Measurements from ENCODE around the gene ZNF654. TPM values are rescaled to one million over a fixed set of nuclear protein-coding genes. Genes with fewer than 3 reads are reported as not detected.
"Not testable (repeated sequence)": the region's sequence is repeated elsewhere in the genome, so short reads cannot be mapped to it uniquely, and the experiment has no call there.

ZNF654 gene
- polyA plus RNA-seq, 4 donors = 3.0 to 12.8 (median 5.0) TPM

GRCh38 chr3:88112289-88112688, 53.2 kb downstream of the ZNF654 start:
- H3K9me3 ChIP-seq (ENCODE audit: control insufficient read depth in 2 of 2, insufficient read depth in 1 of 2, low read depth in 1 of 2, low read length in 1 of 2) = no peaks in the 10 kb centered on the region
- FAIRE-seq (peak; percentile 78), DNase-seq (no peak)
- no peaks in the 10 kb centered on the region for H3K27me3 ChIP-seq (ENCODE audit: control insufficient read depth in 3 of 3, insufficient read depth in 3 of 3, low read length in 3 of 3)
- WGBS, 3 donors = 93 to 100% (median 96%) methylated on average over 1 of the region's 1 CpG
- H3K27ac ChIP-seq (ENCODE audit: low read depth in 1 of 3, low read length in 2 of 3) = no peak overlapping the region
- peaks cover 0 to 6% (median 4%) of the 10 kb centered on the region in 3 donors for H3K36me3 ChIP-seq (ENCODE audit: control insufficient read depth in 3 of 3, insufficient read depth in 2 of 3, low read depth in 1 of 3, low read length in 3 of 3)
- H3K4me3 ChIP-seq (ENCODE audit: low read depth in 1 of 3, low read length in 3 of 3) = no peak overlapping the region
- no peaks in the 10 kb centered on the region for H3K4me1 ChIP-seq (ENCODE audit: control insufficient read depth in 3 of 3, insufficient read depth in 2 of 3, low read depth in 1 of 3, low read length in 2 of 3)

GRCh38 chr3:88113311-88114162, 54.5 kb downstream of the ZNF654 start:
- FAIRE-seq = peak; percentile 10
- 41 to 51% (median 49%) methylated on average over 5 of the region's 5 CpGs for WGBS, 3 donors

GRCh38 chr3:88114878-88115549, 56.0 kb downstream of the ZNF654 start:
- H3K9me3 ChIP-seq (ENCODE audit: control insufficient read depth in 2 of 2, insufficient read depth in 1 of 2, low read depth in 1 of 2, low read length in 1 of 2) = no peaks in the 10 kb centered on the region
- DNase-seq = no peak
- H3K36me3 ChIP-seq (ENCODE audit: control insufficient read depth in 3 of 3, insufficient read depth in 2 of 3, low read depth in 1 of 3, low read length in 3 of 3) = peaks cover 0 to 6% (median 4%) of the 10 kb centered on the region in 3 donors
- 85 to 89% (median 89%) methylated on average over 3 of the region's 3 CpGs for WGBS, 3 donors
- H3K4me3 ChIP-seq (ENCODE audit: low read depth in 1 of 3, low read length in 3 of 3) = no peak overlapping the region
- no peaks in the 10 kb centered on the region for H3K27me3 ChIP-seq (ENCODE audit: control insufficient read depth in 3 of 3, insufficient read depth in 3 of 3, low read length in 3 of 3)
- H3K27ac ChIP-seq (ENCODE audit: low read depth in 1 of 3, low read length in 2 of 3) = no peak overlapping the region
- H3K4me1 ChIP-seq (ENCODE audit: control insufficient read depth in 3 of 3, insufficient read depth in 2 of 3, low read depth in 1 of 3, low read length in 2 of 3) = no peaks in the 10 kb centered on the region
- no peak for FAIRE-seq

More at GRCh38 chr3:88113311-88114162, 54.5 kb downstream of the ZNF654 start:
- Histone ChIP-seq H3K27ac (ENCODE audit: low read depth in 1 of 3, low read length in 2 of 3) (no peak overlapping the region), H3K4me1 (ENCODE audit: control insufficient read depth in 3 of 3, insufficient read depth in 2 of 3, low read depth in 1 of 3, low read length in 2 of 3) (no peaks in the 10 kb centered on the region), H3K4me3 (ENCODE audit: low read depth in 1 of 3, low read length in 3 of 3) (no peak overlapping the region), H3K36me3 (ENCODE audit: control insufficient read depth in 3 of 3, insufficient read depth in 2 of 3, low read depth in 1 of 3, low read length in 3 of 3) (peaks cover 0 to 6% (median 4%) of the 10 kb centered on the region in 3 donors), H3K27me3 (ENCODE audit: control insufficient read depth in 3 of 3, insufficient read depth in 3 of 3, low read length in 3 of 3) (no peaks in the 10 kb centered on the region), H3K9me3 (ENCODE audit: control insufficient read depth in 2 of 2, insufficient read depth in 1 of 2, low read depth in 1 of 2, low read length in 1 of 2) (no peaks in the 10 kb centered on the region)
- DNase-seq = peak; percentile 77 to 79

GRCh38 chr3:88117683-88118082, 58.6 kb downstream of the ZNF654 start:
- FAIRE-seq (no peak), DNase-seq (no peak)
- WGBS, 3 donors = 35 to 43% (median 41%) methylated on average over 1 of the region's 1 CpG
- no peak overlapping the region for H3K4me3 ChIP-seq (ENCODE audit: low read depth in 1 of 3, low read length in 3 of 3)
- H3K36me3 ChIP-seq (ENCODE audit: control insufficient read depth in 3 of 3, insufficient read depth in 2 of 3, low read depth in 1 of 3, low read length in 3 of 3) = peaks cover 0 to 6% (median 4%) of the 10 kb centered on the region in 3 donors
- no peaks in the 10 kb centered on the region for H3K9me3 ChIP-seq (ENCODE audit: control insufficient read depth in 2 of 2, insufficient read depth in 1 of 2, low read depth in 1 of 2, low read length in 1 of 2)
- H3K4me1 ChIP-seq (ENCODE audit: control insufficient read depth in 3 of 3, insufficient read depth in 2 of 3, low read depth in 1 of 3, low read length in 2 of 3) = no peaks in the 10 kb centered on the region
- H3K27ac ChIP-seq (ENCODE audit: low read depth in 1 of 3, low read length in 2 of 3) = no peak overlapping the region
- no peaks in the 10 kb centered on the region for H3K27me3 ChIP-seq (ENCODE audit: control insufficient read depth in 3 of 3, insufficient read depth in 3 of 3, low read length in 3 of 3)

- 99 to 100% (median 100%) methylated on average over 1 of the region's 2 CpGs for WGBS, 3 donors
- H3K27me3 ChIP-seq (ENCODE audit: control insufficient read depth in 3 of 3, insufficient read depth in 3 of 3, low read length in 3 of 3) = not testable (repeated sequence)
Measured at GRCh38 chr3:88118603-88119002, 59.5 kb downstream of the ZNF654 start.

GRCh38 chr3:88123526-88123925, 64.5 kb downstream of the ZNF654 start:
- Histone ChIP-seq H3K27me3 (ENCODE audit: control insufficient read depth in 3 of 3, insufficient read depth in 3 of 3, low read length in 3 of 3) (no peaks in the 10 kb centered on the region), H3K9me3 (ENCODE audit: control insufficient read depth in 2 of 2, insufficient read depth in 1 of 2, low read depth in 1 of 2, low read length in 1 of 2) (no peaks in the 10 kb centered on the region), H3K4me3 (ENCODE audit: low read depth in 1 of 3, low read length in 3 of 3) (no peak overlapping the region), H3K4me1 (ENCODE audit: control insufficient read depth in 3 of 3, insufficient read depth in 2 of 3, low read depth in 1 of 3, low read length in 2 of 3) (no peaks in the 10 kb centered on the region), H3K27ac (ENCODE audit: low read depth in 1 of 3, low read length in 2 of 3) (no peak overlapping the region), H3K36me3 (ENCODE audit: control insufficient read depth in 3 of 3, insufficient read depth in 2 of 3, low read depth in 1 of 3, low read length in 3 of 3) (no peaks in the 10 kb centered on the region)
- no peak for FAIRE-seq
- peak; percentile 13 to 77 for DNase-seq
- WGBS, 3 donors = 86 to 100% (median 97%) methylated on average over 1 of the region's 1 CpG

More at GRCh38 chr3:88118603-88119002, 59.5 kb downstream of the ZNF654 start:
- not testable (repeated sequence) for FAIRE-seq; DNase-seq; H3K4me3 ChIP-seq (ENCODE audit: low read depth in 1 of 3, low read length in 3 of 3); H3K9me3 ChIP-seq (ENCODE audit: control insufficient read depth in 2 of 2, insufficient read depth in 1 of 2, low read depth in 1 of 2, low read length in 1 of 2); H3K27ac ChIP-seq (ENCODE audit: low read depth in 1 of 3, low read length in 2 of 3); H3K4me1 ChIP-seq (ENCODE audit: control insufficient read depth in 3 of 3, insufficient read depth in 2 of 3, low read depth in 1 of 3, low read length in 2 of 3); H3K36me3 ChIP-seq (ENCODE audit: control insufficient read depth in 3 of 3, insufficient read depth in 2 of 3, low read depth in 1 of 3, low read length in 3 of 3)

GRCh38 chr3:88131695-88132094, 72.6 kb downstream of the ZNF654 start:
- 92 to 94% (median 92%) methylated on average over 1 of the region's 1 CpG for WGBS, 3 donors
- H3K4me3 ChIP-seq (ENCODE audit: low read depth in 1 of 3, low read length in 3 of 3) = no peak overlapping the region
- no peaks in the 10 kb centered on the region for H3K27me3 ChIP-seq (ENCODE audit: control insufficient read depth in 3 of 3, insufficient read depth in 3 of 3, low read length in 3 of 3)
- no peak overlapping the region for H3K27ac ChIP-seq (ENCODE audit: low read depth in 1 of 3, low read length in 2 of 3)
- no peaks in the 10 kb centered on the region for H3K4me1 ChIP-seq (ENCODE audit: control insufficient read depth in 3 of 3, insufficient read depth in 2 of 3, low read depth in 1 of 3, low read length in 2 of 3)
- H3K9me3 ChIP-seq (ENCODE audit: control insufficient read depth in 2 of 2, insufficient read depth in 1 of 2, low read depth in 1 of 2, low read length in 1 of 2) = no peaks in the 10 kb centered on the region
- peaks cover 0 to 4% (median 0%) of the 10 kb centered on the region in 3 donors for H3K36me3 ChIP-seq (ENCODE audit: control insufficient read depth in 3 of 3, insufficient read depth in 2 of 3, low read depth in 1 of 3, low read length in 3 of 3)
- DNase-seq (no peak), FAIRE-seq (no peak)

GRCh38 chr3:88132894-88133293, 73.8 kb downstream of the ZNF654 start:
- no peaks in the 10 kb centered on the region for H3K9me3 ChIP-seq (ENCODE audit: control insufficient read depth in 2 of 2, insufficient read depth in 1 of 2, low read depth in 1 of 2, low read length in 1 of 2)
- FAIRE-seq (no peak), DNase-seq (no peak)
- no peak overlapping the region for H3K4me3 ChIP-seq (ENCODE audit: low read depth in 1 of 3, low read length in 3 of 3)
- H3K27me3 ChIP-seq (ENCODE audit: control insufficient read depth in 3 of 3, insufficient read depth in 3 of 3, low read length in 3 of 3) = no peaks in the 10 kb centered on the region
- 73 to 97% (median 96%) methylated on average over 1 of the region's 1 CpG for WGBS, 3 donors
- H3K27ac ChIP-seq (ENCODE audit: low read depth in 1 of 3, low read length in 2 of 3) = no peak overlapping the region
- H3K4me1 ChIP-seq (ENCODE audit: control insufficient read depth in 3 of 3, insufficient read depth in 2 of 3, low read depth in 1 of 3, low read length in 2 of 3) = no peaks in the 10 kb centered on the region
- H3K36me3 ChIP-seq (ENCODE audit: control insufficient read depth in 3 of 3, insufficient read depth in 2 of 3, low read depth in 1 of 3, low read length in 3 of 3) = peaks cover 0 to 7% (median 0%) of the 10 kb centered on the region in 3 donors
